RKO (cell line): ENCODE measurements around the gene HIC1.

Experiments used
- DNase-seq: peaks from one replicate; pipeline ENCODE4 v3.0.0-alpha.2; 2016; ENCODE audit warnings: low spot score

Gene HIC1

GRCh38 chr17:2044263-2044894 lies 10.5 kb upstream of the HIC1 start:
- no peak for DNase-seq

- no peak for DNase-seq
Measured at GRCh38 chr17:2047590-2047989, 7.3 kb upstream of the HIC1 start.

DNA sequence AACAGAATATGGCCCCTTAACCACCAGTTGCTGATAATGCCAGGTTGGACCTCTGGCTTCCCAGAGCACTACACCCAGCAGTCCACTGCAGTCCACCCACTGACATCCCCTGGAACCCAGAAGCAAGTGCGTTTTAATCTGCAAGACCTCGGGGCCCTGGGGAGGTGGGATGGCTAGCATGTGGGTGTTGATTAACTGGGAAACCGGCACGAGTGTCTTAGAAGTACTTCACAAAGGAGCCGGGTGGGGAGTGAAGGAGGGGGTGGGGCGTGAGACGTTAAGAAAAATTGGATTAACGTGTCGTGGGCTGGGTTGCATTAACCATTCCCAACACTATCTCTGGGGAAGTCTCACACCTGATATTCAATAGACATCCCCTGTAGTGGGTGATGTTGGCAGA lies 6.1 kb upstream of the HIC1 start:
- DNase-seq = no peak

DNA sequence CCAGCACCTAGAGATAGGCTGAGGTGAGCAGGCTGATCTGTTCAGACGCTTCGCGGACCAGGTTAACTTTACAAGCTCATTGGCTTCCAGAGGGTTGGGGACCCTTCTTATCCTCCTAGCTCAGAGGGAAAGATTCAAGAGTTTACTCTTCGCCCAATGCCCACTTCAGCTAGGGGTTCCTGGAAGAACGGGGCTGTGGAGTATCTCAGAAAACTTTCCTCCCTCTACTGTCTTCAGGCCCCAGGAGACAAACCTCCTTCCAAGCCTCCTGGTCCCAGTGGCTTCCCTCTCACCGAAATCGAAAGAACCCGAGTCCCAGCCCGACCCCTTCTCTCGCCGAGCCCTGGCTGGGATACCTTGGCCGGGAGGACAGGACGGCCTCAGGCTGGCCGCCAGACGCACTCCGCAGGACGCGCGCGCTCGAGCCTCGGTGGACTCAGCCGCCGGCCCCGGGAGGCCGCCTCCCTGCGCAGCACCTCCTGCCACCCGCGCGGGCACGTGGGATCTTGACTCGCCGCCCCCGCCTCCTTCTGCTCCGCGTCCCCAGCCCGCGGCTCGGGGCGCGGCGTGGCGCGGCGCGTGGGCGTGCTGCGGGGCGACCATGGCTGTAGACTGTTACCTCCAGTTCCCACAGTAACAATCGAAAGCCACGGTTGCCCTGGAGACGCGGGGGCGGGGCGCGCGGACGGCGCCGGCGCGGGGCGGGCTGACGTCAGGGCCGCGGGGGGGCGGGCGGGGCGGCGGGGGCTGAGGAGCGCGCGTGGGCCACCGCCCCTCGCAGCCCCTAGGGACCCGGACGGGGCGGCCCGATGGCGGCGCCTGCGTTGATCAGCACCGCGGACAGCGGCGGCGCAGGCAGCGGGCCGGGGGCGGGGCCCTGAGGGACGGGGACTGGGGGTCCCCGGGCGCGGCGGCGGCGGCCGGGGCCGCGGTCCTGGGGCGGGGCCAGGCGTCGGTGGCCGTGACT lies 5.3 kb upstream of the HIC1 start:
- DNase-seq = peak; percentile 87

DNA sequence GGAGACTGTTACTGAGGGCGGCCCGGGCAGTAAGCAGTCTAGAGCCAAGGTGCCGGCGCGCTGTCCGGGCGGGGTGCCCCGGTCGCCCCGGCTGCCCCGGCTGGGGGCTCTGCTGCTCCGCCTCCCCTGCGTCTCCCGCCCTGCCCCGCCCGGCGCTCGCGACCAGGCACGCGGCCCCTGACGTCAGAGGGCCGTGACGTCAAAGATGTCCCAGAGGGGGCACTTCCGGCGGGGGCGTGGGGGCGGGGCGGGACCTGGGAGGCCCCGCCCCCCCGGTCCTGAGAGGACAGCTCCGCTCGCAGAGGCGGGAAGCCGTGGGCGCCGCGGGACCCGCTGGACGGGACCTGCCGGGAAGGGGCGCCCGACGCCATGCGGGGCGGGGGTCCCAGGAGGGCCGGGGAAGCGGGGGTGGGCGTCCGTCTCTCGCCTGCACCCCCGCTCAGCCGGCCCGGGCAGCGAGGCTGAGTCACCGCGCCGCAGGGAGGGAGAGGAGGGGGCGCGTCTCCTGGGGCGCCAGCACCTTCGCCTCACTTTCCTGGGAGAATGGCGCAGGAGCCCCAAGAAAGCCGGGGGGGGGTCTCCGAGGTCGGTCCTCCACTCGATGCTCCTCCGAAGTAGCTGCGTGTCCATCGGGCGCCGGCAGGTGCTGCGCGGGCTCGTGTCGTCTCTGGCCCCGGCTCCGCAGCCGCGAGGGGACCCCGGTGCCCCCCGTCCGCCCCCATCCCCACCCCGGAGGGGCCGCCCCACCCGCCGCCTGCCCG lies 4.4 kb upstream of the HIC1 start:
- peak; percentile 83 for DNase-seq

- peak; percentile 29 for DNase-seq
Measured at GRCh38 chr17:2051061-2051932, 3.6 kb upstream of the HIC1 start.

DNA sequence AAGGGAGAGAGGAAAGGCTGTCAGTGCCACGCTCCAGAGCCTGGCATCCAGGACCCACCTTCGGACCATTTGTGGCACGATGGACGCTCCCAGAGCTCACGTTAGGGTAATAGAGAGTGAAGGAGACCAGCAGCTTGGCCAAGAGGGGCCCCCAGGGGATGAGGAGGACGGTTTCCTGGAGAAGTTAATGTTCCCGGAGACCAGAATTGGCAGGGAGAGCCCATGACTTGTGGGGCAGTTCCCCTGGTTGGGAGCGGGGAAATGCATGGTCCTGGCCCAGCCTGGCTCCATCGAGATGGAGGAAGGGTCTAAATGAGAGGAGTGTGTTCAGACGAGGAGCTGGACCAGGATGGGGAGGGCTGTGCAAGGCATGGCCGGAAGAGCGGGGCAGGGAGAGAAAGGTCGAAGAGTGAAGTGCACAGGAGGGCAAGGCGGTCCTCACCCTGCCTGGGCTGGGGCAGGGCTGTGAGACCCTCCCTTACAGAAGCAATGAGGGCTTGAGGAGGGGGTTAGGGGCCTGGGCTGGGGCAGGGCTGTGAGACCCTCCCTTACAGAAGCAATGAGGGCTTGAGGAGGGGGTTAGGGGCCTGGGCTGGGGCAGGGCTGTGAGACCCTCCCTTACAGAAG lies 2.9 kb upstream of the HIC1 start:
- no peak for DNase-seq

- DNase-seq = no peak
Measured at GRCh38 chr17:2053380-2054261, 1.3 kb upstream of the HIC1 start.

DNA sequence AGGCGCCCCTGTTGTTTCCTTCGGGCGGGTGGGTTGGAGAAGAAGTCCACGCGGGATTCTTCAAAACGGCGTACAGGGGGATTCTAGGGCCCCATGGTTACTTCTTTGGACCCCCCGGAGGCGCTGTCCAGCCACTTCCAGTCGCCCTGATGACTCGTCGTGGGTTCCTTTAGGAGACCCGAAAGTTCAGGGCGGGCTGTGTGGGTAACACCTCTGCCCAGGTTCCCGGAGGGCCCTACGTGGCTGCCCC lies 716 bp upstream of the HIC1 start:
- no peak for DNase-seq

- no peak for DNase-seq
Measured at GRCh38 chr17:2055292-2056205, 646 bp downstream of the HIC1 start.

GRCh38 chr17:2056206-2057174 lies 1.6 kb downstream of the HIC1 start:
- no peak for DNase-seq

DNA sequence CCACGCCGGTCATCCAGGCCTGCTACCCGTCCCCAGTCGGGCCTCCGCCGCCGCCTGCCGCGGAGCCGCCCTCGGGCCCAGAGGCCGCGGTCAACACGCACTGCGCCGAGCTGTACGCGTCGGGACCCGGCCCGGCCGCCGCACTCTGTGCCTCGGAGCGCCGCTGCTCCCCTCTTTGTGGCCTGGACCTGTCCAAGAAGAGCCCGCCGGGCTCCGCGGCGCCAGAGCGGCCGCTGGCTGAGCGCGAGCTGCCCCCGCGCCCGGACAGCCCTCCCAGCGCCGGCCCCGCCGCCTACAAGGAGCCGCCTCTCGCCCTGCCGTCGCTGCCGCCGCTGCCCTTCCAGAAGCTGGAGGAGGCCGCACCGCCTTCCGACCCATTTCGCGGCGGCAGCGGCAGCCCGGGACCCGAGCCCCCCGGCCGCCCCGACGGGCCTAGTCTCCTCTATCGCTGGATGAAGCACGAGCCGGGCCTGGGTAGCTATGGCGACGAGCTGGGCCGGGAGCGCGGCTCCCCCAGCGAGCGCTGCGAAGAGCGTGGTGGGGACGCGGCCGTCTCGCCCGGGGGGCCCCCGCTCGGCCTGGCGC lies 2.4 kb downstream of the HIC1 start:
- no peak for DNase-seq

- DNase-seq = no peak
Measured at GRCh38 chr17:2057760-2058585, 3.1 kb downstream of the HIC1 start.

DNA sequence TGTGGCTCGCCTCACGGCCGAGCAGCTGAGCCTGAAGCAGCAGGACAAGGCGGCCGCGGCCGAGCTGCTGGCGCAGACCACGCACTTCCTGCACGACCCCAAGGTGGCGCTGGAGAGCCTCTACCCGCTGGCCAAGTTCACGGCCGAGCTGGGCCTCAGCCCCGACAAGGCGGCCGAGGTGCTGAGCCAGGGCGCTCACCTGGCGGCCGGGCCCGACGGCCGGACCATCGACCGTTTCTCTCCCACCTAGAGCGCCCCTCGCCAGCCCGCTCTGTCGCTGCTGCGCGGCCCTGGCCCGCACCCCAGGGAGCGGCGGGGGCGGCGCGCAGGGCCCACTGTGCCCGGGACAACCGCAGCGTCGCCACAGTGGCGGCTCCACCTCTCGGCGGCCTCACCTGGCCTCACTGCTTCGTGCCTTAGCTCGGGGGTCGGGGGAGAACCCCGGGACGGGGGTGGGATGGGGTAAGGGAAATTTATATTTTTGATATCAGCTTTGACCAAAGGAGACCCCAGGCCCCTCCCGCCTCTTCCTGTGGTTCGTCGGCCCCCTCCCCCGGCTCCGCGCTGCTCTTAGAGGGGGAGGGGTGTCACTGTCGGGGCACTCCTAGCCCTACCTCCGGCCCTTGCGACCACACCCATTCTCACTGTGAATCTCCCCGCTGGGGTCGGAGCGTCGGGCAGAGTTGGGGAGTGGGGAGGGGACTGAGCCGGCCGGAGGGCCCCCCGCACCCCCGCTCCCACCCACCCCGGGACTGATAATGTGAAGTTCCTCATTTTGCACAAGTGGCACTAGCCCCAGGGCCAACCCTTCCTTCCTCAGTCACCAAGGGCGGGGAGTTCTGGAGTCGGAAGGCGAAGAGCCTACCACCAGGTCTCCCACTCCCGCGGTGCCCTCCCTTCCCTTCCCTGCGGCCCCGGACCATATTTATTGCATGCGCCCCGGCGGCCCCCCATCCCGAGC lies 4.0 kb downstream of the HIC1 start:
- DNase-seq = no peak

GRCh38 chr17:2059547-2060384 lies 4.9 kb downstream of the HIC1 start:
- DNase-seq = no peak
